Measurements from ENCODE around the gene VTN.
"Not testable (repeated sequence)": the region's sequence is repeated elsewhere in the genome, so short reads cannot be mapped to it uniquely, and the experiment has no call there.

Gene VTN

DNA sequence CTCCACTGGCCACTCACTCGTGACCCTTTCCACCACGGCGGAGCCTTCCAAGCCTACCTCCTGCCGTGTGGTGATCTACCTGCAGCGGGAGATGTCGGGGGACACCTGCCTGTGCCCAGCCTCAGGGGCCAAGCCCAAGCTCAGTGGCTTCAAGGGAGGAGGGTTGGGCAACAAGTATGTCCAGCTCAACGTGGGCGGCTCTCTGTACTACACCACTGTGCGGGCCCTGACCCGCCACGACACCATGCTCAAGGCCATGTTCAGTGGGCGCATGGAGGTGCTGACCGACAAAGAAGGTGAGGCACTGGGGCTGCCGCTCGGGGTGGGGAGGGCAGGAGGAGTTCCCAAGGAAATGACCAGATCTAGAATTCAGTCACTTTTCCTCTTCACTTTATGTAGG, 30.7 kb downstream of the VTN start:
- no peak for DNase-seq

DNA sequence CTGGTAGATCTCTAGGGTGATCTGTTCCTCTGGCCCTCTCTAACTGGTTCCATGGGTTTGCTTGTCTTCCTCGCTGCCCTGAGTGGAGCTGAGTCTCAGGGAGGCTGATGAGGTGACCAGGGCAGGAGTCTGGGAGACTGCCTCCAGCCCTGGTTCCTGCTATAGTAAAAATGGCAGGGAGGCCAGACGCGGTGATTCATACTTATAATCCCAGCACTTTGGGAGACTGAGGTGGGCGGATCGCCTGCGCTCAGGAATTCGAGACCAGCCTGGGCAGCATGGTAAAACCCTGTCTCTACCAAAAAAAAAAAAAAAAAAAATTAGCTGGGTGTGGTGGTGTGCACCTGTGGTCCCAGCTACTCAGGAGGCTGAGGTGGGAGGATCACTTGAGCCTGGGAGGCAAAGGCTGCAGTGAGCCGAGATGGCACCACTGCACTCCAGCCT, 31.3 kb downstream of the VTN start:
- not testable (repeated sequence) for DNase-seq

DNA sequence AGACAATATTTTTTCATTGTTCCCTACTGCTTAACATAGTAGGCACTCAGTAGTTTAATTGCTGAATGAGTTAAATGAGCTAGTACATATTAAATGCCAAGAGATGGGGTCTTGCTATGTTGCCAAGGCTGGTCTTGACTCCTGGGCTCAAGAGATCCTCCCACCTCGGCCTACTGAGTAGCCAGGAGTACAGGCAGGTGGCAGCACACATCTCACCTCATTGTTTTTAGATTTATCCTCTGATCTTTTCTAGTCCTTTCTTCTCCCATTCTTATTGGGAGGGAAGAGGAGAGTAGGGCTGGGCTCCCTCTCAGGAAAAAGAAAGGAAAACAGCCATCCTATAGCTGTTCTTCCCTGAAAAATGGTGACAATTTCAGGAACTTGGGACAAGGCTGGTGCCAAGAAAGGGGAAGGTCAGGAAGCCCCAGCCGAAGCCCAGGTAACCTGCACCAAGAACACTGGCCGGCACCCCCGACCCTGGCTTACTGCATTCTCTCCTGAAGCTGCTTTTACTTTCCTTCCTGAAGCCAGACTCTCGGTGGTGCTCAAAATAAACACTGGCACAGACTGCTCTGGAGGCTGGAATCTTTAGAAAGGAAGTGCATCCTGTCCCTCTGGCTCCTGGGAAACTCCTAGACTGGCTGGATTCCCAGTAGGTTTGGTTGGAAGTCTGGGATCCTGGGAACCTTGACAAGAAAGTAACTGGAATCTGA, 31.9 kb downstream of the VTN start:
- no peak for DNase-seq

GRCh38 chr17:28335959-28336871, 33.9 kb downstream of the VTN start:
- DNase-seq = no peak

DNA sequence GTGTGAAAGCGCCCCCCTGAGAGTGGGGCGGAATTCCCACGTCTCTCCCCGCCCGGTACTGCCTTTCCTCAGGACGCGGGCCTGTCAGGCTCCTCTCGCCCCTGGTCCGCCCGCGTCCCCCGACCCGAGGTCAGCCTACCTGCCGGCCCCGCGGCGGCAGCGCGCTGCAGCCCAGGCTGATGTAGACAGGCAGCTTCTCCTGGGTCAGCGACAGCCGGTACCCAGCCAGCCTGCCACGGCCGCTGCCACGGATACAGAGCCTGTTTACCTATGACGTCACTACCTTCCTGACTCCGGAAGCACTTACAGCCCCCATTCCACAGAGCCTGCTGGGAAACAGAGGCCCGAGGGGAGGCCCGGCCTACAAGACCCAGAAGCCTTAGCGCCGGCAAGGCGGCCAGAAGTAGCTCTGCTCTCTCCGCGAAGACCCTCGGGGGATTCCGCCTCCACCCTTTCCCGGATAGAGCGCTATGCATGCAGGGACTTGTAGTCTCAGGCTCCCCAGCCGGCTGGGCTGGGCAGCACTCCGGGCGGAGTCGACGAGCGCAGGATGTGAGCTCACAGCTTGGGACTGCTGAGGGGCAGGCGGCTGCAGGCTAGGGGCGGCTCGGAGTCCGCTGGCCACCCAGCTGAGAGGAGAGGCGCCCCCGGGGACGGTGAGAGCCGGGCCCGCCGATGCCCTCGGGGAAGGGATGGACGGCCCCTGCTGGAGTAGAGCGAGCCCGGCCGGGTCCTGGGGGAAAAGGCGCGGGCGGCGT, 34.7 kb downstream of the VTN start, which contains the start of the genes IFT20 and TNFAIP1:
Gene IFT20 (minus strand): TSS at position 272 of the 758 bp plus-strand sequence. CDS start 3,487 bp downstream, outside the sequence.
Gene TNFAIP1 (plus strand): TSS at position 561 of the 758 bp plus-strand sequence. CDS start 3,761 bp downstream, outside the sequence.
- DNase-seq = peak; percentile 90

- DNase-seq = no peak
These were observed 35.4 kb downstream of the VTN start for GRCh38 chr17:28334666-28335200.

- no peak for DNase-seq
These were observed 35.9 kb downstream of the VTN start for GRCh38 chr17:28334171-28334570.

GRCh38 chr17:28333083-28333746, 36.9 kb downstream of the VTN start:
- no peak for DNase-seq

DNA sequence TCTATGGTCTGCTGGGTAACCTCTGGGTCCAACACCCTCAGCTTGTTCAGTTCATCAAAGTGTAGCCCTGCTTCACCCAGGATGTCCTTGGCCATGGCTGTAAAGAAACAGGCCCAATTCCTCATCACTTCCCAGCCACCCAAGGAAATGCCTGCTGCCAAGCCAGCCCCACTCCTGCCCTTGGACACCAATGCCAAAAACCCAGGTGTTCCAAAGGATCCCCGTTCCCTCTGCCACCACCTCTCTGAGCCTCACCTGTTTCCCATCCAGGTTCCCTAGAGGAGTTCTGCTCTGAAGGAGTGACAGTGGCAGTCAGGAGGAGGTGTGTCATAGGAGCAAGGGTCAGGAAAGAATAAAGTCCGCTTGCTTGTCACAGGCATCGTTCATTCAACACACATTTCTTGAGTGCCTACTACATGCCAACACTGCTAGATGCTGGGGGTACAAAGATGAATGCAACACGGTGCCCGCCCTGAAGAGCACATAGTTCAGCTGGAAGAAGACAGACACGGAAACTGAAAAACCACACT, 38.2 kb downstream of the VTN start:
- no peak for DNase-seq

GRCh38 chr17:28330671-28331070, 39.4 kb downstream of the VTN start:
- DNase-seq = no peak

DNA sequence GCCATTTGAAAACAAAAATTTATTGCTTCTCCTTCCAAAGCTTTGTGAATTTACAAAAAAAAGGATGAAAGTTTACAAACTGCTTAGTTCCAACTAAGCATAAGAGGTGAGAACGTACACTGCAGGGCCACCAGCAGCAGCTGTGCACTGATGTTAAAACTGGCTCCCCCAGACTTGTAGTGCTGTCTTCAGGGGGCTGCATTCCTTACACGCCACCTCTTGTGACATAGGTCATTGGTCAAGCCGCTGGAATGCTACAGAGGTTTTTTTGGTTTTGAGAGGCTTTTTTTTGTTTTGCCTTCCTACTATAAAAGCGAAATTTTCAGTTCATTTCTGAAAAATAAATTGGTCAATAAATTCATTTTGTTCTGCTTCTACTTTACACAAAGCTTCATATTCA, 41.8 kb downstream of the VTN start:
- no peak for DNase-seq

- no peak for DNase-seq
These were observed 42.4 kb downstream of the VTN start for GRCh38 chr17:28327709-28328108.

- DNase-seq = no peak
These were observed 43.0 kb downstream of the VTN start for GRCh38 chr17:28327031-28327607.

- DNase-seq = no peak
These were observed 44.0 kb downstream of the VTN start for GRCh38 chr17:28326114-28326513.

DNA sequence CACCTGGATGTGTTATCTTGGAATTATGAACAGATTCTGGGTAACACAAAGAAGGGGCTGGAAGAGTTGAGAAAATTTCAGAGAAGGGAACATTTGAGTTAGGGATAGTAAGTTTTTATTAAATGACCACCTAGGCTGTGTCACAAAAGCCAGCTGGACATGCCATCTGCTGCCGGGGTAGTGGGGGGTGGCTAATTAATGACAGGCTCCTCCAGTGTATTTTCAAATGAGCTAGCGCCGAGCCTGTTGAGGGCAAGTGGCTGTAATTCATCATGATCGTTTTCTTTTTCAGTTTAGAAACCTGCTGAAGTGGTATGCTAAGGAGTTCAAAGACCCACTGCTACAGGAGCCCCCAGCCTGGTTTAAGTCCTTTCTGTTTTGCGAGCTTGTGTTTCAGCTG, 44.9 kb downstream of the VTN start:
- DNase-seq = no peak

DNA sequence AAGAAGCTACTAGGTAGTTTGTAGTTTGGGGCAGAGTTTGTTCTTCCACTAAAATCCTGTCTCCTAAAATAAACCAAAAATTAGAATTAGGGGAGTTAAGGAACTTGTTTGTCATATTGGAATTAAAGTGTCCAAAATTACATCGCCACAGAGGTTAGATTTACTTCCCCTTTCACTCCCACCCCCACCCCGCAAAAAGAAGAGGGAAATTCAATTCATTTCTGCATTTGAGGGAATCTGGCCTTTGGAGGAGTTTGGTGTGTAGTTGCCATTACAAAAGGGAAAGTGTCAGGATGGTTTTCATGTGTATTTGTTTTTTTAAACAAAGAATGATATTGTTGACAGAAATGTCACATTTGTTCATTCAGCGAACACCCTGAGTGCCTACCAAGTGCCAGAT, 45.3 kb downstream of the VTN start:
- no peak for DNase-seq

- no peak for DNase-seq
These were observed 45.8 kb downstream of the VTN start for GRCh38 chr17:28324267-28324745.

GRCh38 chr17:28320215-28321061, 49.7 kb downstream of the VTN start:
- DNase-seq = no peak

- DNase-seq = no peak
These were observed 50.5 kb downstream of the VTN start for GRCh38 chr17:28319598-28319935.

DNA sequence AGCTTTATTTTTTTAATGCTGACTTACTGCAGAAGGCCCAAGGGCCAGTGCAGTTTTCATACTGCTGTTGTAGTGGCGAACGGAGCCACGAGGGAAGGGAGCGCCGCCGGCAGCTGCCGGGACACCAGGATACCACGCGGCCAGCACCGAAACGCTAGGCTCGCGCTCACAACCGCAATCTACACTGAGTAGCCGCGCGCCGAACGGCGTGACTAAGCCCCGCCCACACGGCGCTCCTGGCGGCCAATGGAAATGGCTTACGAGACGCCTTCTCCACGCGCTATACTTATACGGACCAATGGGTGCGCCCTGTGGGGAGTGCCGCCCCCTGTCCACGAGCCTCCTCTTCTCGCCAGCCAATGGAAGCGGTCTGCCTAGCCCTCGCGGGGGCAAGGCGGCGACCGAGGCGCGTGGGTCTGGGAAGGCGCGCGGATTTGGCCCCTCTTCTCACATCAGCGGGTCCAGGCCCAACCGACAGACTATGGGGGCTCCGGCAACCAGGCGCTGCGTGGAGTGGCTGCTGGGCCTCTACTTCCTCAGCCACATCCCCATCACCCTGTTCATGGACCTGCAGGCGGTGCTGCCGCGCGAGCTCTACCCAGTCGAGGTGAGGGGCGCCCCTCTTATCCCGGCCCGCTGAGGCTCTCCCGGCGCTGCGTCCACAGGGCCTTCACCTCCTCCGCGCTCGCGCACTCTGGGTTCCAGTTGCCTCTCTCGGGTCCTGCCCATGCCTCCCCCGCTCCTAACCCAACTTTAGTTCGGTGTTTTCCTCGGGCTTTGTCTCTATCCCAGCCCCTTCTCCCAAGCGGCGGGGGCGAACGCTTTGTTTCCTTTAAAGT, 51.1 kb downstream of the VTN start, which contains the start of gene TMEM97:
Gene TMEM97 (plus strand): TSS at position 442 of the 839 bp plus-strand sequence. CDS start 40 bp downstream, at position 482.
- DNase-seq = peak; percentile 95

Data from 8988T (cell line).